ENCODE results near the gene GHR.

GHR gene

GRCh38 chr5:42396111-42396510 is 27.1 kb upstream of the GHR start:
- no peak overlapping the region for H3K9ac ChIP-seq (ENCODE audit: low read length)
- no peaks in the 10 kb centered on the region for H3K27me3 ChIP-seq (ENCODE audit: insufficient read depth, low read length)

GRCh38 chr5:42397267-42397666 is 26.0 kb upstream of the GHR start:
- Histone ChIP-seq H4K20me1 (ENCODE audit: insufficient read depth, low read length) (no peaks in the 10 kb centered on the region), H3K9me2 (ENCODE audit: low read depth, low read length) (no peaks in the 10 kb centered on the region), H3K4me2 (ENCODE audit: low read length) (no peak overlapping the region), H3K4me1 (ENCODE audit: insufficient read depth, low read length, severe bottlenecking) (no peaks in the 10 kb centered on the region), H3K36me3 (ENCODE audit: insufficient read depth, low read length) (no peaks in the 10 kb centered on the region), H2AFZ (ENCODE audit: low read length) (no peak overlapping the region), H3K4me3 (ENCODE audit: low read depth, low read length, poor library complexity, severe bottlenecking) (no peak overlapping the region), H3K79me2 (ENCODE audit: insufficient read depth, low read length) (no peaks in the 10 kb centered on the region), H3K27me3 (ENCODE audit: insufficient read depth, low read length) (no peaks in the 10 kb centered on the region), H3K27ac (ENCODE audit: low read depth, low read length, poor library complexity, severe bottlenecking) (no peak overlapping the region), H3K9me3 (ENCODE audit: low read length) (no peaks in the 10 kb centered on the region), H3F3A (ENCODE audit: insufficient read depth, low read length) (no peaks in the 10 kb centered on the region), H3K9ac (ENCODE audit: low read length) (no peak overlapping the region)
- no peak for TF ChIP-seq CTCF (IDR thresholded peaks at IDR 0.05; ENCODE audit: low read length)
- no peak for TF ChIP-seq EZH2 (IDR thresholded peaks at IDR 0.05; ENCODE audit: borderline replicate concordance, low read length)

More at GRCh38 chr5:42396111-42396510, 27.1 kb upstream of the GHR start:
- no peaks in the 10 kb centered on the region for H3K79me2 ChIP-seq (ENCODE audit: insufficient read depth, low read length)
- H3F3A ChIP-seq (ENCODE audit: insufficient read depth, low read length), result no peaks in the 10 kb centered on the region
- H4K20me1 ChIP-seq (ENCODE audit: insufficient read depth, low read length), result no peaks in the 10 kb centered on the region
- no peak overlapping the region for H3K27ac ChIP-seq (ENCODE audit: low read depth, low read length, poor library complexity, severe bottlenecking)
- no peaks in the 10 kb centered on the region for H3K36me3 ChIP-seq (ENCODE audit: insufficient read depth, low read length)
- H3K4me3 ChIP-seq (ENCODE audit: low read depth, low read length, poor library complexity, severe bottlenecking), result no peak overlapping the region
- no peaks in the 10 kb centered on the region for H3K9me3 ChIP-seq (ENCODE audit: low read length)
- H3K4me1 ChIP-seq (ENCODE audit: insufficient read depth, low read length, severe bottlenecking), result no peaks in the 10 kb centered on the region
- H2AFZ ChIP-seq (ENCODE audit: low read length), result no peak overlapping the region
- TF ChIP-seq EZH2 (IDR thresholded peaks at IDR 0.05; ENCODE audit: borderline replicate concordance, low read length) (no peak), CTCF (IDR thresholded peaks at IDR 0.05; ENCODE audit: low read length) (no peak)
- H3K9me2 ChIP-seq (ENCODE audit: low read depth, low read length), result no peaks in the 10 kb centered on the region
- no peak overlapping the region for H3K4me2 ChIP-seq (ENCODE audit: low read length)

GRCh38 chr5:42399702-42400101 is 23.5 kb upstream of the GHR start:
- H3K27me3 ChIP-seq (ENCODE audit: insufficient read depth, low read length), result no peaks in the 10 kb centered on the region
- TF ChIP-seq EZH2 (IDR thresholded peaks at IDR 0.05; ENCODE audit: borderline replicate concordance, low read length) (no peak), CTCF (IDR thresholded peaks at IDR 0.05; ENCODE audit: low read length) (no peak)
- no peak overlapping the region for H3K4me3 ChIP-seq (ENCODE audit: low read depth, low read length, poor library complexity, severe bottlenecking)
- no peak overlapping the region for H3K27ac ChIP-seq (ENCODE audit: low read depth, low read length, poor library complexity, severe bottlenecking)
- H3K9ac ChIP-seq (ENCODE audit: low read length), result no peak overlapping the region
- H3K9me2 ChIP-seq (ENCODE audit: low read depth, low read length), result no peaks in the 10 kb centered on the region
- no peaks in the 10 kb centered on the region for H3K9me3 ChIP-seq (ENCODE audit: low read length)
- no peak overlapping the region for H2AFZ ChIP-seq (ENCODE audit: low read length)
- H3K79me2 ChIP-seq (ENCODE audit: insufficient read depth, low read length), result no peaks in the 10 kb centered on the region
- no peaks in the 10 kb centered on the region for H3K4me1 ChIP-seq (ENCODE audit: insufficient read depth, low read length, severe bottlenecking)
- H3K36me3 ChIP-seq (ENCODE audit: insufficient read depth, low read length), result no peaks in the 10 kb centered on the region
- no peak overlapping the region for H3K4me2 ChIP-seq (ENCODE audit: low read length)
- H3F3A ChIP-seq (ENCODE audit: insufficient read depth, low read length), result no peaks in the 10 kb centered on the region
- H4K20me1 ChIP-seq (ENCODE audit: insufficient read depth, low read length), result no peaks in the 10 kb centered on the region
